IPS-15b (cell line): Measurements from ENCODE around the gene TMEM267.
"Not testable (repeated sequence)": the region's sequence is repeated elsewhere in the genome, so short reads cannot be mapped to it uniquely, and the experiment has no call there.

ENCODE experiments used
- H3K27me3 ChIP-seq: one replicate; pipeline ENCODE4 v1.6.1; 2013; ENCODE audit warnings: low read length; ENCODE audit not compliant: control insufficient read depth, insufficient read depth
- H3K36me3 ChIP-seq: one replicate; pipeline ENCODE4 v1.6.1; 2013; ENCODE audit warnings: low read length; ENCODE audit not compliant: control insufficient read depth, insufficient read depth
- H3K4me1 ChIP-seq: one replicate; pipeline ENCODE4 v1.6.1; 2013; ENCODE audit warnings: mild to moderate bottlenecking, low read length; ENCODE audit not compliant: control insufficient read depth, insufficient read depth
- H3K4me3 ChIP-seq: one replicate; pipeline ENCODE4 v1.5.1; 2013; ENCODE audit warnings: low read depth, low read length
- H3K9ac ChIP-seq: one replicate; pipeline ENCODE4 v1.6.1; 2013; ENCODE audit warnings: low read depth, mild to moderate bottlenecking, low read length
- H3K9me3 ChIP-seq: one replicate; pipeline ENCODE4 v1.6.1; 2013; ENCODE audit warnings: mild to moderate bottlenecking, low read length; ENCODE audit not compliant: control insufficient read depth, insufficient read depth

TMEM267 gene

GRCh38 chr5:43418561-43418960 lies 65.1 kb downstream of the TMEM267 start:
- Histone ChIP-seq H3K4me3 (no peak overlapping the region), H3K9me3 (no peaks in the 10 kb centered on the region), H3K9ac (no peak overlapping the region), H3K4me1 (no peaks in the 10 kb centered on the region), H3K36me3 (no peaks in the 10 kb centered on the region), H3K27me3 (no peaks in the 10 kb centered on the region)

GRCh38 chr5:43416803-43417394 lies 66.8 kb downstream of the TMEM267 start:
- Histone ChIP-seq H3K27me3 (no peaks in the 10 kb centered on the region), H3K9ac (no peak overlapping the region), H3K4me1 (no peaks in the 10 kb centered on the region), H3K36me3 (no peaks in the 10 kb centered on the region), H3K4me3 (no peak overlapping the region), H3K9me3 (no peaks in the 10 kb centered on the region)

- no peak overlapping the region for H3K4me3 ChIP-seq
- no peaks in the 10 kb centered on the region for H3K36me3 ChIP-seq
- H3K4me1 ChIP-seq = no peaks in the 10 kb centered on the region
- H3K9me3 ChIP-seq = no peaks in the 10 kb centered on the region
- no peak overlapping the region for H3K9ac ChIP-seq
- no peaks in the 10 kb centered on the region for H3K27me3 ChIP-seq
Measured at GRCh38 chr5:43415935-43416802, 67.5 kb downstream of the TMEM267 start.

- Histone ChIP-seq H3K9me3 (no peaks in the 10 kb centered on the region), H3K4me1 (no peaks in the 10 kb centered on the region), H3K4me3 (no peak overlapping the region), H3K9ac (no peak overlapping the region), H3K36me3 (no peaks in the 10 kb centered on the region), H3K27me3 (no peaks in the 10 kb centered on the region)
Measured at GRCh38 chr5:43413966-43414365, 69.7 kb downstream of the TMEM267 start.

GRCh38 chr5:43412644-43413043 lies 71.0 kb downstream of the TMEM267 start:
- Histone ChIP-seq H3K9me3 (no peaks in the 10 kb centered on the region), H3K27me3 (no peaks in the 10 kb centered on the region), H3K9ac (no peak overlapping the region), H3K4me1 (no peaks in the 10 kb centered on the region), H3K36me3 (no peaks in the 10 kb centered on the region), H3K4me3 (no peak overlapping the region)

GRCh38 chr5:43412156-43412555 lies 71.5 kb downstream of the TMEM267 start, which contains the start of gene CCL28:
Gene CCL28, minus strand, starts transcription at chr5:43412391. Its CDS starts 75 bp downstream, at chr5:43412316.
- H3K27me3 ChIP-seq = no peaks in the 10 kb centered on the region
- H3K4me3 ChIP-seq = no peak within 1 kb of the TSS
- no peaks in the 10 kb centered on the region for H3K9me3 ChIP-seq
- no peaks in the 10 kb centered on the region for H3K36me3 ChIP-seq
- no peak within 1 kb of the TSS for H3K9ac ChIP-seq
- H3K4me1 ChIP-seq = no peaks in the 10 kb centered on the region

GRCh38 chr5:43411495-43411894 lies 72.2 kb downstream of the TMEM267 start:
- no peak overlapping the region for H3K4me3 ChIP-seq
- H3K9me3 ChIP-seq = no peaks in the 10 kb centered on the region

GRCh38 chr5:43410414-43410813 lies 73.3 kb downstream of the TMEM267 start:
- Histone ChIP-seq H3K9ac (no peak overlapping the region), H3K36me3 (no peaks in the 10 kb centered on the region)

More at GRCh38 chr5:43411495-43411894, 72.2 kb downstream of the TMEM267 start:
- H3K9ac ChIP-seq = no peak overlapping the region
- H3K36me3 ChIP-seq = no peaks in the 10 kb centered on the region
- no peaks in the 10 kb centered on the region for H3K27me3 ChIP-seq
- no peaks in the 10 kb centered on the region for H3K4me1 ChIP-seq

GRCh38 chr5:43409809-43410271 lies 73.8 kb downstream of the TMEM267 start:
- Histone ChIP-seq H3K27me3 (no peaks in the 10 kb centered on the region), H3K4me3 (no peak overlapping the region), H3K9me3 (no peaks in the 10 kb centered on the region), H3K9ac (no peak overlapping the region), H3K4me1 (no peaks in the 10 kb centered on the region), H3K36me3 (no peaks in the 10 kb centered on the region)

More at GRCh38 chr5:43410414-43410813, 73.3 kb downstream of the TMEM267 start:
- H3K27me3 ChIP-seq = no peaks in the 10 kb centered on the region
- H3K9me3 ChIP-seq = no peaks in the 10 kb centered on the region
- no peaks in the 10 kb centered on the region for H3K4me1 ChIP-seq
- no peak overlapping the region for H3K4me3 ChIP-seq

GRCh38 chr5:43402524-43403066 lies 81.1 kb downstream of the TMEM267 start:
- not testable (repeated sequence) for H3K27me3 ChIP-seq, H3K9ac ChIP-seq, H3K9me3 ChIP-seq, H3K36me3 ChIP-seq, H3K4me3 ChIP-seq, H3K4me1 ChIP-seq

GRCh38 chr5:43401827-43402226 lies 81.8 kb downstream of the TMEM267 start:
- no peaks in the 10 kb centered on the region for H3K36me3 ChIP-seq
- no peak overlapping the region for H3K4me3 ChIP-seq
- no peaks in the 10 kb centered on the region for H3K27me3 ChIP-seq
- H3K4me1 ChIP-seq = no peaks in the 10 kb centered on the region
- no peaks in the 10 kb centered on the region for H3K9me3 ChIP-seq
- H3K9ac ChIP-seq = no peak overlapping the region

GRCh38 chr5:43400082-43400481 lies 83.6 kb downstream of the TMEM267 start:
- H3K4me3 ChIP-seq = no peak overlapping the region
- H3K4me1 ChIP-seq = no peaks in the 10 kb centered on the region
- no peaks in the 10 kb centered on the region for H3K9me3 ChIP-seq
- no peaks in the 10 kb centered on the region for H3K36me3 ChIP-seq
- no peak overlapping the region for H3K9ac ChIP-seq
- peaks cover 6% of the 10 kb centered on the region for H3K27me3 ChIP-seq
